ENCODE data around the gene METTL9. TPM values are rescaled to one million over a fixed set of nuclear protein-coding genes. Genes with fewer than 3 reads are reported as not detected.

Gene METTL9
- total RNA-seq, 1 experiment from 2014 or later: 41.4 TPM

DNA sequence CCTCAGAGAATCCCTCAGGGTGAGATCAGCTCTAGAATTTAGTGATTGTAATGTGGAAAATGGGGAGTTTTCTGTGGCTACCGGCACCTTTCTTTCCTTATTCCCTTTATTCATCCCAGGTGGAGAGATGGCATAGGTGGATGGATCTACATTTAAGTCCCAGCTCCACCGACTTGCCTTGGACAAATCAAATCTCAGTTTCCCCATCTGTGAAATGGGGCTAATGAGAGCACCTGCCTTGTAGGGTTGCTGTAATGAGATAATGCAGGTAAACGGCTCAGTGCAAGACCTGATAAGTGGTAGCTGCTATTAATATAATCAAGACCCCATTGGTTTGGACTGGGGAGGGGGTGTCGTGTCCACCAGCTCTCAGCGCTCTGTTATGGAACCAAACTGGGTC lies 104.9 kb downstream of the METTL9 start:
- no peak overlapping the region for H2AFZ ChIP-seq (ENCODE audit: low read depth, low read length, poor library complexity, severe bottlenecking)
- BruUV-seq (replicated peaks): no TSS peak
- TF ChIP-seq, protein P1, sequence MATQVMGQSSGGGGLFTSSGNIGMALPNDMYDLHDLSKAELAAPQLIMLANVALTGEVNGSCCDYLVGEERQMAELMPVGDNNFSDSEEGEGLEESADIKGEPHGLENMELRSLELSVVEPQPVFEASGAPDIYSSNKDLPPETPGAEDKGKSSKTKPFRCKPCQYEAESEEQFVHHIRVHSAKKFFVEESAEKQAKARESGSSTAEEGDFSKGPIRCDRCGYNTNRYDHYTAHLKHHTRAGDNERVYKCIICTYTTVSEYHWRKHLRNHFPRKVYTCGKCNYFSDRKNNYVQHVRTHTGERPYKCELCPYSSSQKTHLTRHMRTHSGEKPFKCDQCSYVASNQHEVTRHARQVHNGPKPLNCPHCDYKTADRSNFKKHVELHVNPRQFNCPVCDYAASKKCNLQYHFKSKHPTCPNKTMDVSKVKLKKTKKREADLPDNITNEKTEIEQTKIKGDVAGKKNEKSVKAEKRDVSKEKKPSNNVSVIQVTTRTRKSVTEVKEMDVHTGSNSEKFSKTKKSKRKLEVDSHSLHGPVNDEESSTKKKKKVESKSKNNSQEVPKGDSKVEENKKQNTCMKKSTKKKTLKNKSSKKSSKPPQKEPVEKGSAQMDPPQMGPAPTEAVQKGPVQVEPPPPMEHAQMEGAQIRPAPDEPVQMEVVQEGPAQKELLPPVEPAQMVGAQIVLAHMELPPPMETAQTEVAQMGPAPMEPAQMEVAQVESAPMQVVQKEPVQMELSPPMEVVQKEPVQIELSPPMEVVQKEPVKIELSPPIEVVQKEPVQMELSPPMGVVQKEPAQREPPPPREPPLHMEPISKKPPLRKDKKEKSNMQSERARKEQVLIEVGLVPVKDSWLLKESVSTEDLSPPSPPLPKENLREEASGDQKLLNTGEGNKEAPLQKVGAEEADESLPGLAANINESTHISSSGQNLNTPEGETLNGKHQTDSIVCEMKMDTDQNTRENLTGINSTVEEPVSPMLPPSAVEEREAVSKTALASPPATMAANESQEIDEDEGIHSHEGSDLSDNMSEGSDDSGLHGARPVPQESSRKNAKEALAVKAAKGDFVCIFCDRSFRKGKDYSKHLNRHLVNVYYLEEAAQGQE (IDR thresholded peaks at IDR 0.05; ENCODE audit: low read depth): no peak
- no peak for TF ChIP-seq FOSL1 (IDR thresholded peaks at IDR 0.05; ENCODE audit: low read depth)
- TF ChIP-seq SIN3A (IDR thresholded peaks at IDR 0.05; ENCODE audit: low read depth): no peak
- TF ChIP-seq, protein P2, sequence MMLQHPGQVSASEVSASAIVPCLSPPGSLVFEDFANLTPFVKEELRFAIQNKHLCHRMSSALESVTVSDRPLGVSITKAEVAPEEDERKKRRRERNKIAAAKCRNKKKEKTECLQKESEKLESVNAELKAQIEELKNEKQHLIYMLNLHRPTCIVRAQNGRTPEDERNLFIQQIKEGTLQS (IDR thresholded peaks at IDR 0.05): no peak
- no peak for TF ChIP-seq ZFX (IDR thresholded peaks at IDR 0.05)
- TF ChIP-seq EZH2 (IDR thresholded peaks at IDR 0.05): no peak
- no peak for TF ChIP-seq ELF1 (IDR thresholded peaks at IDR 0.05; ENCODE audit: borderline replicate concordance, low read depth)
- no peaks in the 10 kb centered on the region for H3K27me3 ChIP-seq (ENCODE audit: insufficient read depth, low read length)
- ATAC-seq (no peak), DNase-seq (ENCODE audit: low read depth, low spot score) (no peak)
- H3K4me2 ChIP-seq (ENCODE audit: low read length): no peak overlapping the region
- CTCF ChIA-PET: no interaction called here
- H3K79me2 ChIP-seq (ENCODE audit: insufficient read depth, low read length): no peaks in the 10 kb centered on the region
- no peaks in the 10 kb centered on the region for H3K9me2 ChIP-seq (ENCODE audit: insufficient read depth)
- POLR2A ChIA-PET: no interaction called here
- no peaks in the 10 kb centered on the region for H3K9me3 ChIP-seq (ENCODE audit: control insufficient read depth in 1 of 2, insufficient read depth in 1 of 2, low read depth in 1 of 2, low read length in 2 of 2)
- 0 out of 4 replicates have a peak, but pooled peaks cover 0 to 2% of the 10 kb centered on the region in 2 experiments for H3K4me1 ChIP-seq (ENCODE audit: control insufficient read depth in 1 of 2, insufficient read depth in 2 of 2, low read length in 2 of 2)
- intact Hi-C loops (cut with micrococcal nuclease): no loop called here
- H3K36me3 ChIP-seq (ENCODE audit: control insufficient read depth in 1 of 2, insufficient read depth in 2 of 2, low read length in 2 of 2): no peaks in the 10 kb centered on the region
- RAD21 ChIA-PET (ENCODE audit: low non-redundant PET in 1 of 2, low total read pairs in 2 of 2, uncharacterized antibody in 2 of 2, unreplicated experiment in 2 of 2): no interaction called here
- no peak overlapping the region for H3K4me3 ChIP-seq (replicated peaks in 1 of 2; ENCODE audit: low read depth in 1 of 2, low read length in 2 of 2)
- H4K20me1 ChIP-seq (ENCODE audit: insufficient read depth): no peaks in the 10 kb centered on the region
- H3K27ac ChIP-seq (ENCODE audit: low read depth, low read length): no peak overlapping the region
- no peak overlapping the region for H3K9ac ChIP-seq (ENCODE audit: low read length)

DNA sequence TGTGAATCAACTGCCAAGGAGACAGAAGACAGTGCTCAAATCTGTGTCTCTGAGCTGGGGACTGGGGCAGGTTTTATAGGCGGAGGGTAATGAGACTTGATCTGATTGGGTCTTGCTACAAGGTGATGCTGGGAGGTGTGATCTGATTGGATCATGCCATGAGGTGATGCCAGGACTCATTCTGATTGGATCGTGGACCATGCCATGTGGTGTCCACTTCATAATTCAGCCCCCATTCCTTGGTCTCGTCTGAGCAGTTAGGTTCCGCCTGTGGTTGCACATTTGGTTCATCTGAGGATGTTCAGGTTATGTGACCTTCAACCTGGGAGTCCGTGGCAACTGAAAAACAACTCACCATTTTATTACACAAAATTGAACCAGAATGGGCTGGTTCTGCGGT lies 105.4 kb downstream of the METTL9 start:
- ATAC-seq (no peak), DNase-seq (ENCODE audit: low read depth, low spot score) (no peak)
- H3K27me3 ChIP-seq (ENCODE audit: insufficient read depth, low read length): no peaks in the 10 kb centered on the region
- H3K27ac ChIP-seq (ENCODE audit: low read depth, low read length): no peak overlapping the region
- H3K36me3 ChIP-seq (ENCODE audit: control insufficient read depth in 1 of 2, insufficient read depth in 2 of 2, low read length in 2 of 2): no peaks in the 10 kb centered on the region
- intact Hi-C loops (cut with micrococcal nuclease): no loop called here
- H3K4me2 ChIP-seq (ENCODE audit: low read length): no peak overlapping the region
- ChIA-PET RAD21 (ENCODE audit: low non-redundant PET in 1 of 2, low total read pairs in 2 of 2, uncharacterized antibody in 2 of 2, unreplicated experiment in 2 of 2) (no interaction called here), CTCF (no interaction called here), POLR2A (no interaction called here)
- H3K9me3 ChIP-seq (ENCODE audit: control insufficient read depth in 1 of 2, insufficient read depth in 1 of 2, low read depth in 1 of 2, low read length in 2 of 2): no peaks in the 10 kb centered on the region
- no peaks in the 10 kb centered on the region for H3K9me2 ChIP-seq (ENCODE audit: insufficient read depth)
- no peak overlapping the region for H3K4me3 ChIP-seq (replicated peaks in 1 of 2; ENCODE audit: low read depth in 1 of 2, low read length in 2 of 2)
- no TSS peak for BruUV-seq (replicated peaks)
- H4K20me1 ChIP-seq (ENCODE audit: insufficient read depth): no peaks in the 10 kb centered on the region
- no peak overlapping the region for H2AFZ ChIP-seq (ENCODE audit: low read depth, low read length, poor library complexity, severe bottlenecking)
- H3K9ac ChIP-seq (ENCODE audit: low read length): no peak overlapping the region
- H3K4me1 ChIP-seq (ENCODE audit: control insufficient read depth in 1 of 2, insufficient read depth in 2 of 2, low read length in 2 of 2): 0 out of 4 replicates have a peak, but pooled peaks cover 0 to 2% of the 10 kb centered on the region in 2 experiments
- no peaks in the 10 kb centered on the region for H3K79me2 ChIP-seq (ENCODE audit: insufficient read depth, low read length)
- TF ChIP-seq, protein P3, sequence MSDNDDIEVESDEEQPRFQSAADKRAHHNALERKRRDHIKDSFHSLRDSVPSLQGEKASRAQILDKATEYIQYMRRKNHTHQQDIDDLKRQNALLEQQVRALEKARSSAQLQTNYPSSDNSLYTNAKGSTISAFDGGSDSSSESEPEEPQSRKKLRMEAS (IDR thresholded peaks at IDR 0.05): no peak
- TF ChIP-seq CEBPB (IDR thresholded peaks at IDR 0.05; ENCODE audit: low read depth) (no peak), ZNF274 (IDR thresholded peaks at IDR 0.05; ENCODE audit: low read depth, low read length) (no peak), CBX3 (IDR thresholded peaks at IDR 0.05; ENCODE audit: low read depth) (no peak), JUND (IDR thresholded peaks at IDR 0.05) (no peak), FOSL1 (IDR thresholded peaks at IDR 0.05; ENCODE audit: low read depth) (no peak), EZH2 (IDR thresholded peaks at IDR 0.05) (no peak), ZFX (IDR thresholded peaks at IDR 0.05) (no peak), SRF (IDR thresholded peaks at IDR 0.05; ENCODE audit: low read depth) (no peak), POLR2AphosphoS5 (IDR thresholded peaks at IDR 0.05; ENCODE audit: low read depth, low read length) (no peak), EGR1 (IDR thresholded peaks at IDR 0.05; ENCODE audit: low read depth) (no peak), SIN3A (IDR thresholded peaks at IDR 0.05; ENCODE audit: low read depth) (no peak), TCF7L2 (IDR thresholded peaks at IDR 0.05; ENCODE audit: borderline replicate concordance, extremely low read depth, insufficient read depth, insufficient read length) (no peak), POLR2A (IDR thresholded peaks at IDR 0.05; ENCODE audit: borderline replicate concordance, extremely low read depth, insufficient read depth, insufficient read length) (no peak)
- TF ChIP-seq, protein P2 (IDR thresholded peaks at IDR 0.05): no peak
